Fibroblast of lung (primary cell): ENCODE measurements around the gene RXRA. TPM values are rescaled to one million over a fixed set of nuclear protein-coding genes. Genes with fewer than 3 reads are reported as not detected.

ENCODE experiments used
- DNase-seq, 2 donors: peaks; one replicate each; pipeline versions ENCODE4 v3.0.0 to v3.0.0-alpha.2; 2010; ENCODE audit warnings: low read depth in 2 of 2
- H2AFZ ChIP-seq: 2 replicates; pipeline ENCODE4 v1.5.1; 2012; ENCODE audit warnings: low read length, control low read depth, inconsistent platforms
- H3K27ac ChIP-seq: 2 replicates; pipeline ENCODE4 v1.5.1; 2011; ENCODE audit warnings: low read length, control low read depth; ENCODE audit not compliant: insufficient read depth
- H3K27me3 ChIP-seq: 2 replicates; pipeline ENCODE4 v1.5.1; 2011; ENCODE audit warnings: mild to moderate bottlenecking, low read length; ENCODE audit not compliant: control insufficient read depth, insufficient read depth
- H3K36me3 ChIP-seq: 2 replicates; pipeline ENCODE4 v1.5.1; 2011; ENCODE audit warnings: low read length; ENCODE audit not compliant: control insufficient read depth, insufficient read depth
- H3K4me1 ChIP-seq: 2 replicates; pipeline ENCODE4 v1.5.1; 2011; ENCODE audit warnings: low read length; ENCODE audit not compliant: control insufficient read depth, insufficient read depth; ENCODE audit errors: extremely low read depth
- H3K4me2 ChIP-seq: 2 replicates; pipeline ENCODE4 v1.5.1; 2011; ENCODE audit warnings: low read length, control low read depth; ENCODE audit not compliant: insufficient read depth; ENCODE audit errors: extremely low read depth
- H3K4me3 ChIP-seq, 4 experiments: fragments of 200-600 bp in 1 of 4; sonication (generic) in 1 of 4; replicated peaks in 1 of 4; 2 replicates each; pipeline ENCODE4 v1.5.1; 2011 to 2016; ENCODE audit warnings: low read length in 4 of 4, low read depth in 3 of 4, mild to moderate bottlenecking in 3 of 4, control low read depth in 2 of 4, inconsistent platforms in 1 of 4, mixed read lengths in 1 of 4; ENCODE audit not compliant: insufficient read depth in 1 of 4; ENCODE audit errors: control extremely low read depth in 1 of 4
- H3K79me2 ChIP-seq: 2 replicates; pipeline ENCODE4 v1.5.1; 2012; ENCODE audit warnings: mild to moderate bottlenecking, low read length, inconsistent platforms; ENCODE audit not compliant: control insufficient read depth, insufficient read depth
- H3K9ac ChIP-seq: 2 replicates; pipeline ENCODE4 v1.5.1; 2011; ENCODE audit warnings: mild to moderate bottlenecking, low read length, control low read depth; ENCODE audit not compliant: insufficient read depth
- H3K9me3 ChIP-seq: 2 replicates; pipeline ENCODE4 v1.5.1; 2012; ENCODE audit warnings: low read depth, low read length; ENCODE audit not compliant: control insufficient read depth, insufficient read depth
- H4K20me1 ChIP-seq: 2 replicates; pipeline ENCODE4 v1.5.1; 2011; ENCODE audit warnings: low read length; ENCODE audit not compliant: control insufficient read depth, insufficient read depth; ENCODE audit errors: extremely low read depth
- EZH2 ChIP-seq: IDR thresholded peaks from 2 replicates; pipeline ENCODE4 v1.5.1; 2012; ENCODE audit warnings: low read length, control low read depth, mild to moderate bottlenecking; ENCODE audit errors: missing control alignments
- polyA plus RNA-seq, 2 donors: library from polyadenylated mRNA; depleted of rRNA in 1 of 2; stranded (reverse) in 1 of 2; unstranded in 1 of 2; fragments of >200 nt; gene quantifications; 2 replicates each; pipeline ENCODE4 v1.2.1, GENCODE V29; 2011 to 2012; ENCODE audit warnings: missing spikeins in 1 of 2
- total RNA-seq: library from RNA; depleted of rRNA; stranded (reverse); fragments of >200 nt; gene quantifications from 2 replicates; pipeline ENCODE4 v1.2.1, GENCODE V29; 2014
- TF ChIP-seq, protein P1 (sequence below), 2 donors: IDR thresholded peaks in 1 of 2; conservative IDR thresholded peaks in 1 of 2; 1 replicate in 1 of 2; 2 replicates in 1 of 2; pipeline ENCODE4 v1.5.1; 2011 to 2012; ENCODE audit warnings: low read length in 2 of 2, control low read depth in 1 of 2, inconsistent platforms in 1 of 2, low read depth in 1 of 2, mild to moderate bottlenecking in 1 of 2

Gene RXRA
- total and polyA plus RNA-seq, 2 donors (not counting 1 experiment from before 2014, with no cell fraction given): 13.3 to 14.9 TPM

DNA sequence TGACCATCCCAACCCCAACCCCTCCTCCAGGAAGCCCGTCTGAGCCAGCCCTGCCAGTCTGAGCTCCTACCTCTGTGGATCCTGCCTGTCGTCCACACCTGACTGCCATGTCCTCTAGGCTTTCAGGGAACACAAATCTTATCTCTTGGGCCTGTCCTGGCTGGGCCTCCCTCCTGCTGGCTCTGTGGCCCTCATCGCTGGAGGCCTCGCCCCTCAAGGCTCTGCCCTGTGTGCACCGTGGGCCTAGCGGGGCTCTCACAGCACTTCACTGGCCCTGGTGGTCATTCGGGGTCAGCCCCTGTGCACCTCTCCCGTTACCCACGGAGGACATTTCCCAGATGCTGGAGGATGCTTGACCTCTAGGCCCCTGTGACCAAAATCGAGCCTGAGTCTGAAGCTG, 133.3 kb downstream of the RXRA start:
- no peak for DNase-seq
- Histone ChIP-seq H3K4me1 (peaks cover 13% of the 10 kb centered on the region), H3K27me3 (no peaks in the 10 kb centered on the region), H3K27ac (no peak overlapping the region), H3K4me2 (no peak overlapping the region), H3K9ac (no peak overlapping the region), H3K79me2 (no peaks in the 10 kb centered on the region), H3K36me3 (no peaks in the 10 kb centered on the region), H3K4me3 (no peak overlapping the region), H4K20me1 (no peaks in the 10 kb centered on the region), H3K9me3 (no peaks in the 10 kb centered on the region), H2AFZ (no peak overlapping the region)
- no peak for TF ChIP-seq EZH2
- TF ChIP-seq, protein P1, sequence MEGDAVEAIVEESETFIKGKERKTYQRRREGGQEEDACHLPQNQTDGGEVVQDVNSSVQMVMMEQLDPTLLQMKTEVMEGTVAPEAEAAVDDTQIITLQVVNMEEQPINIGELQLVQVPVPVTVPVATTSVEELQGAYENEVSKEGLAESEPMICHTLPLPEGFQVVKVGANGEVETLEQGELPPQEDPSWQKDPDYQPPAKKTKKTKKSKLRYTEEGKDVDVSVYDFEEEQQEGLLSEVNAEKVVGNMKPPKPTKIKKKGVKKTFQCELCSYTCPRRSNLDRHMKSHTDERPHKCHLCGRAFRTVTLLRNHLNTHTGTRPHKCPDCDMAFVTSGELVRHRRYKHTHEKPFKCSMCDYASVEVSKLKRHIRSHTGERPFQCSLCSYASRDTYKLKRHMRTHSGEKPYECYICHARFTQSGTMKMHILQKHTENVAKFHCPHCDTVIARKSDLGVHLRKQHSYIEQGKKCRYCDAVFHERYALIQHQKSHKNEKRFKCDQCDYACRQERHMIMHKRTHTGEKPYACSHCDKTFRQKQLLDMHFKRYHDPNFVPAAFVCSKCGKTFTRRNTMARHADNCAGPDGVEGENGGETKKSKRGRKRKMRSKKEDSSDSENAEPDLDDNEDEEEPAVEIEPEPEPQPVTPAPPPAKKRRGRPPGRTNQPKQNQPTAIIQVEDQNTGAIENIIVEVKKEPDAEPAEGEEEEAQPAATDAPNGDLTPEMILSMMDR (conservative IDR thresholded peaks at IDR 0.05 in 1 of 2, IDR thresholded peaks at IDR 0.05 in 1 of 2; ENCODE audit: low read depth in 1 of 2, low read length in 2 of 2): no peak

GRCh38 chr9:134460206-134460605, 134.0 kb downstream of the RXRA start:
- TF ChIP-seq EZH2: no peak
- TF ChIP-seq, protein P1 (conservative IDR thresholded peaks at IDR 0.05 in 1 of 2, IDR thresholded peaks at IDR 0.05 in 1 of 2; ENCODE audit: low read depth in 1 of 2, low read length in 2 of 2): no peak
- DNase-seq: peak in 1 of 2 donors; percentile 18
- peaks cover 13% of the 10 kb centered on the region for H3K4me1 ChIP-seq
- H4K20me1 ChIP-seq: no peaks in the 10 kb centered on the region
- no peaks in the 10 kb centered on the region for H3K27me3 ChIP-seq
- no peaks in the 10 kb centered on the region for H3K9me3 ChIP-seq
- H3K4me3 ChIP-seq: no peak overlapping the region
- H3K4me2 ChIP-seq: no peak overlapping the region
- H3K36me3 ChIP-seq: no peaks in the 10 kb centered on the region
- H3K9ac ChIP-seq: no peak overlapping the region
- no peaks in the 10 kb centered on the region for H3K79me2 ChIP-seq
- no peak overlapping the region for H2AFZ ChIP-seq
- no peak overlapping the region for H3K27ac ChIP-seq

- Histone ChIP-seq H3K4me2 (no peak overlapping the region), H3K27me3 (no peaks in the 10 kb centered on the region), H3K36me3 (no peaks in the 10 kb centered on the region), H3K79me2 (no peaks in the 10 kb centered on the region), H3K9me3 (no peaks in the 10 kb centered on the region), H4K20me1 (no peaks in the 10 kb centered on the region), H2AFZ (no peak overlapping the region), H3K4me1 (peaks cover 7% of the 10 kb centered on the region), H3K27ac (no peak overlapping the region), H3K9ac (no peak overlapping the region), H3K4me3 (no peak overlapping the region)
- DNase-seq: no peak
- no peak for TF ChIP-seq EZH2
- TF ChIP-seq, protein P1 (conservative IDR thresholded peaks at IDR 0.05 in 1 of 2, IDR thresholded peaks at IDR 0.05 in 1 of 2; ENCODE audit: low read depth in 1 of 2, low read length in 2 of 2): no peak
Measured at GRCh38 chr9:134460896-134461295, 134.6 kb downstream of the RXRA start.
